Muscle of arm (tissue), 12 donors: Measurements from ENCODE around the gene SNRNP40. TPM values are rescaled to one million over a fixed set of nuclear protein-coding genes. Genes with fewer than 3 reads are reported as not detected.

ENCODE experiments used
- DNase-seq: peaks from one replicate; pipeline ENCODE4 v3.0.0-alpha.2; 2013
- polyA plus RNA-seq, 12 donors: library from polyadenylated mRNA; unstranded; fragments of 120-200 nt; gene quantifications; one replicate each; pipeline ENCODE4 v1.2.1, GENCODE V29; 2013; ENCODE audit not compliant: insufficient read length in 12 of 12

SNRNP40 gene
- polyA plus RNA-seq, 12 donors: 31.0 to 49.2 (median 42.2) TPM; not detected in 1

DNA sequence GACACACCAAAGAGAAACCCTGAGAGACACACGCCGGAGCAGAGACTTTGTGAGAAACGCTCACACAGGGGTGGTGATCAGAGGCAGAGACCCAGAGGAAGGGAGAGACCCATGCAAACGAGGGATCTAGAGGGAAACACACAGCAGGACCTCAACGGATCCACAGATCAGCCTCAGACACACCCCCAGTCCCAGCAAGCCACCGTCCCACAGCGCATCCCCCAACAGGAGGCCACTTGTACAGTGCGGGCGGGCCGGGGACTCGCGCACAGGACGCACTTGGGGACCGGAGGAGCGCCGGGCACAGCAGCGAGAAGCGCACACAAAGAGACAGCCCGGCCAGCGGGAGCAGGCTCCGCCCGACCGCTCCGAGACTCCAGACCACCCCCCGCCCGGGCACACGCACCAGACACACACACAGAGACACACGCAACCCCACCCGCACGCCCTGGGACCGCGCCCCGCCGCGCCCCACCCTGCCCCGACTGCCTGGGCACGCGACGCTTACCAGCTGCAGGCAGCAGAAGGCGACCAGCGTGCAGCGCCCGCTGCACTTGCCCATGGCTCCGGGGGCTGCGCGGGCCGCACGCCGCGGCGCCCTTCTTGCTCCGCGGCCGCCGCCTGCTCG, 57.5 kb downstream of the SNRNP40 start:
- no peak for DNase-seq

DNA sequence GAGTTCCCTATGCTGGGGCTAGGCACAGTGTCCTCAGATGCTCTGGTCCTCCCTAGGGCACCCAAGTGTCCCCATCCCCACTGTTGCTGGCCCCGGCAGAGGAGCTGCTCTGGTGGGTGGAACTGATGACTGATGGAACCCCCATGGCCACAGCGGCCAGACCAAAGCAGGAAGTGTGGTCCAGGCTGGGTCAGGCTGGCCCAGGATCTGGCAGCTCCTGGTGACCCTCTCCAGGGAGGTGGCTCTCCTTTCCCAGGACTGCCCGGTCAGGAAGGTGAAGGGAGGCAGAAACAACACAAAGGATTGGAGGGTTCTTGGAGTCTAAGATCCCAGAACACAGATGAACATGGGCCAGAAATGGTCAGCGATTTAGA, 58.0 kb downstream of the SNRNP40 start:
- no peak for DNase-seq

DNA sequence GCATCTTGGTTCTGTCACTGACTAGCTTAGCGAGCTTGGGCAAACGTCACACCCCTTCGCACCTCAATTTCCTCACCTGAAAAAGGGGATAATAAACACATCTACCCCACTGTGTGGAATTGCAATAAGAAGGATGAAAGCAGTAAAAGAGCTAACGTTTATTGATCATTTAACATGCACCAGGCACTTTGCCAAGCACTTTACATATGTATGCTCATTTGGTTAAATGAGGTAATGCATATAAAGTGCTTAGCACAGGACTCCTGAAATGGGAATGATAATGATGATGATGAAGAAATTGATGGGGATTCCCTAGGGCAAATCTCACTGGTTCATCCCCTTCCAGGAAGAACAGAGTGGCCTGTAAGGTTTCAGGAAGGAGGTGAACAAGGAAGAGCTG, 61.7 kb downstream of the SNRNP40 start:
- no peak for DNase-seq

DNA sequence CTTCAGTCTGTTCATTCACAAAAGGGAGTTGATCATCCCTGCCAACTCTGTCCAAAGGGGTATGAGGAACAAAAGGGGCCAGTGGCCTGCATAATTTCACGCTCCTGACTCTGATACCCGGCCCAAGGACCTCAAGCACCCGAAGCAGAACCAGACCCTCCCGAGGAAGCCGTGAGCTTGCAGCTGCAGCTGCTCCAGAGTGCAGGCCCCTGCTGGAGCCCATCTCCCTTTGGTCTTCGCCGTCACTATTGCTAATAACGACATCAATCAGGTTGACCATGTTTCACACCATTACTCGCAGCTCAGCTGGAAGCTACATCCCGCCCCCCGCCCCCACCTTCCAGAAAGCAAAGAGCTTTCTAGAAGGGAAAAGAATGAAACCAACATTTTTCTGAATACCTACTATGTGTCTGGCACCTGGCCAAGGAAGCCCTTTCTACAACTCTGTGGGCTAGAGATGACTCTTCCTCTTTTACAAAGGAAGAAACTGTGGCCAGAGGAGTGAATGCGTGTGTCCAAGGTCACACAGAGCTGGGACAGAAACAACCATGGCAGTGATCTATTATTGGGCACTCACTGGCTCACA, 62.4 kb downstream of the SNRNP40 start:
- no peak for DNase-seq

DNA sequence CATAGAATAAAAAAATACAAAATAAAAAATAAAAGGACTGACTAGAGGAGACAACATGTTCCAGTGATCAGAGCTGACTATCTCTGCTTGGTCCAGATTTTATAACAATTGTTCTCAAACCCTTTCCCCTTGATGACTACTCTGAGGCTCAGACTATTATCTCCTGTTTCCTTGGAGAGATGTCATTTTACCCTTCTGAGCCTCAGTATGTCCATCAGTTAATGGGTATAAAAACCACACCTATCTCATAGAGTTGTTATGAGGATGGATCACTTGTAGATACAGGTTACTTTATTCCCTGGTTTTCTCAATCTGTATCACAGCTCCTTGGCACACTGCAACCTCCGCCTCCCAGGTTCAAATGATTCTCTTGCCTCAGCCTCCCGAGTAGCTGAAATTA, 63.9 kb downstream of the SNRNP40 start:
- DNase-seq: no peak

DNA sequence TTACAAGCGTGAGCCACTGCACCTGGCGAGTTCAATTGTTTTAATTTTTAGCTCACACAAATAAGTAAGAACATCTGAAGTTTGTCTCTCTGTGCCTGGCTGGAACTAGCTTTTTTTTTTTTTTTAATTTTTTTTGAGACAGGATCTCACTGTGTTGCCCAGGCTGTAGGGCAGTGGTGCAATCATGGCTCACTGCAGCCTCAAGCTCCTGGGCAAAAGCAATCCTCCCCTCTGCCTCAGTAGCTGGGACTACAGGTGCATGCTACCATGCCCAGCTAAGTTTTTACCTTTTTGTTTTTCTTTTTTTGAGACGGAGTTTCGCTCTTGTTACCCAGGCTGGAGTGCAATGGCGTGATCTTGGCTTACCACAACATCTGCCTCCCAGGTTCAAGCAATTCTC, 64.8 kb downstream of the SNRNP40 start:
- DNase-seq: no peak

DNA sequence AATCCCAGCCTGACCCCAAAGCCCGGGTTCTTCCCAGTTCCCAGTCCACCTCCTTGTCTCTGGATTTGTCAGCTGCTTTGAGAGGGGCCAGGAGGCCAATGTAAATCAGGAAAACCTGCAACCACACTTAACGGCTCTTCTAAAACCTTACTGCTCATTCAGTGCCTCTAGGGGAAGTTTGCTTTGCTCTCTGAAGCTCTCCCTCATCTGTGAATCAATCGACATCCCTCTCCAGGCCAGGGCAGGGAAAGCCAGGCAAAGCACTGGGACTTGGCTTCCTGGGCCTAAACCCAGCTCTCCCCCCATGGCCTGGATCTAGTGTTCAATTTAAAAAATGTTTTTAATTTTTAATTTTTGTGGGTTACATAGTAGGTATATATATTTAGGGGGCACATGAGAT, 66.2 kb downstream of the SNRNP40 start:
- DNase-seq: no peak

DNA sequence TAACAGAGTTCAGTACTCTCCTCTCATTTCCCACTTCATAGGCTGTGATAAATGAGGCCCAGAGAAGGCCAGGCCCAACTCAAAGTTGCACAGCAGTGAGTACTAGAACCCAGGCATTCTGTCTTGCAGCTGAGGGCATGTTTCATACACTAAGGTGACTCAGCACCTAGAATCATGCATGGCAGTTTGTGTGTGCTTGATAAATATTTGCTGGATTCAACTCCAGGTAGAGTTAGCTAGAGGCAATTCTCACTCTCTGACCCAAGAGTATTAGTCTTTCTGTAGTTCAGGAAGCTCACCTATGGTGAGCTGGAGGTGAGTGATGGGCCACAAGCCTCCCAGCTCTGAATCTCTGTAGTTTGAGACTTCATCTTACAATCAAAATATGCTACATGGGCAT, 67.6 kb downstream of the SNRNP40 start:
- no peak for DNase-seq

DNA sequence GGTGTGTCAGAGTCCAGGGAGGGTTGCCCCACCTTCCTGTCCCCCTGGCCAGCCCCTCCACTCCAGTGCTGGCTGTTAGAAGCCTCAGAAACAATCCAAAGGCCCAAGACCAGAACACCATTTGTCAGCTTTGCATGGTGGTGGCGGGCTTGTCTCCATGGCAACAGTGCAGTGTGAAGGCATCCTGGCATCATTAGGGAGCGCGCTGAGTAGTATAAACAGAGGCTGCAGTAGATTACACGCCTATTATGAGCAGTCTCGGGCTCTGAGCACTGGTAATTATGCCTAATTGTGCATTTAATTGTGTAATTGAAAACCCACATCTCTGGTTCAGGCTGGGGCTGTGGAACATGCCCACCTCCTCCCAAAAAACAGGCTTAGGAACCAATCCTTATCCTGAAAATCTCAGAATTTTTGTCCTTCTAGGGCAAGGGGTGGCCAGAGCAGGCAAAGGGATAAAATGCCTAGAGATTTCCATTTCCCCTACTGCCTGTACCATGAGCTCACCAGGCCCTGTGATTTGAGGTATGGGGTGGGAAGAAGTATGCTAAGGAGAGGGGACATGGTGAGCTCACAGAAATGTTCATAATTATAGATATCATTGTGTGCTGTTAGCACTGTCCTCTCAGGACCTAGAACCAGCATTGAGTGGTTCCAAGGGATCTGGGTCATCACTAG, 68.6 kb downstream of the SNRNP40 start:
- no peak for DNase-seq

DNA sequence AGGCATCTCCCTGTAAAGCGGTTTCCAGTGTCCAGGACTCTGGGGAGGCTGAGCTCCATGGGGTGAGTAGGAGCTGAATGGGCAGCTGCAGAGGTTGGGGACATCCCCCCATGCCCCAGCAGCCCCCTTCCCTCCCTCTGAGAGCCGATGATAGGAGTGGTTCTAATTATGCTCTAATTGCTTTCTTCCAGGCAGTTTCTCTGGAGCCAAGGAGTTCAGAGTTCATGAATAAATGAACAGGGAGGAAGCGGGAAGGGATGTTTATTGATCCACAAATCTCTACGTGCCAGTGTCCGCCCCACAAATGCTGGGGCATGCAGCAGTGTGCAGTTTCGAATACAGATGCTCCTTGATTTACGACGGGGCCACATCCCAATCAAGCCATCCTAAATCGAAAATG, 72.5 kb downstream of the SNRNP40 start:
- no peak for DNase-seq

DNA sequence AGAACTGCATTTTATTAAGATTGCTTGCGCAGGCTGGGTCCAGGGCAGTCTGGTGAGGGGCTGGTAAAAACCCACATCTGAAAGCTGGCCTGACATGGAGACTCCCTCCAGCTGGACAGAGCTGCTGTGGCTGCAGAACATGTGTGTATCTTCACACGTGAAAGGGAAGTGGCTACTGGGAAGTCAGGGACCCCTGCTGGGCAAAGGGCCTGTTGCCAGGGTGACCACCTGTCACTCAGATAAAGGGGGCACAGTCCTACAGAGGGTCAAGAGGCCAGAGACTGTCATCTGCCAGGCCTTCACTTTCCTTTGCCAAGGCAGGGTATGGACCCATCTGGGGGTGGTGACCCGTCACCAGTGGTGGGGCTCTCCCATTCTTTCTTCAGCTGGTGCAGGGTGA, 74.4 kb downstream of the SNRNP40 start:
- DNase-seq: no peak

DNA sequence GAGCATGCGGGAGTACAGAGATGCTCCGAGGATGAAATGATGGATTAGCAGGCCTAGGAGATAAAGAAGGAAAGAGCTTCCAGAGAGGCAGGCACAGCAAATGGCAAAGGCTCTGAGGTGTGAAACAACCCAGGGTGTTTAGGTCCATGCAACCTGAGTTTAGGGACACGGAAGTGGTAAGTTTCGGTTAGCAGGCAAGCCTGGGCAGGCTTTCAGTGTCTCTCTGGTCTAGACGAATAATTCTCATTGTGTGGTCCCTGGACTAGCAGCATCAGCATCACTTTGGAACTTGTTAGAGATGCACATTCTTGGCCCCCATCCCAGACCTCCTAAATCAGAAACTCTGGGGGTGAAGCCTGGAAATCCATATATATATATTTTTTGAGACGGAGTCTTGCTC, 75.5 kb downstream of the SNRNP40 start:
- no peak for DNase-seq

DNA sequence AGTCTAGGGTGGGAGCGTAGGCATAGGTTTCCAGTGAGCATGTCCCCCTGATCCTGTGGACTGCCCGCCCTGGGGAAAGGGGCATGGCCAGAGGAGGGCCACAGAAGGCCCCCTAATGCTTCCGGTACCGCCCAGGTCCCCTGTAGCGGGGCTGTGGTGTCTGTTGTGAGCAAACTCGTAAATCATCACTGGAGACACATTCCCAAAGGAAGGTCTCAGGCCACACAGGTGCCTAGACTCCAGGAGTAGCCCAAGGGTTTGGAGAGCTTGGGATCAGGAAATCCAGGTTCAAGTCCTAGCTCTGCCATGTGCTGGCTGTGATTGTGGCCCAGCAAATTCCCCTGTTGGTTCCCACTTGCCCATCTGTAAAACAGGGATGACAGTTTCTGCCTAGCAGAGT, 77.1 kb downstream of the SNRNP40 start:
- DNase-seq: no peak

DNA sequence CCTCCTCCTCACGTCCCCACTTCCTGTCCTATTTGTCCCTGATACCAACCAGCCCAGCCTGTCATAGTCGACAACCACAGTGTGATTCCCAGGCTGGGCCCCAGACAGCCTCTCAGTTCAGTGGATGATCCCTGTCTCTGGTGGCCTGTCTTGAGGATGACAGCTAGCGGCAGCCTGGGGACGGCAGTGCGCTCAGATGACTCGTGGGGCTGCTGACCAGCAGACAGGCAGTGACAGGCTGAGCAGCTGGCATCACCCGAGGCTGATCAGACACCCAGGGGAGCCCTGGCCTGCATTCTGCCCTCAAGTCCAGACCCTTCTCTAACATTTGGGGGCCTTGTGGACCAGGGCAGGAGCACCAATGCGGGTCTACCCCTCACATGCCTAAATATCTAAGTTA, 77.9 kb downstream of the SNRNP40 start:
- no peak for DNase-seq

DNA sequence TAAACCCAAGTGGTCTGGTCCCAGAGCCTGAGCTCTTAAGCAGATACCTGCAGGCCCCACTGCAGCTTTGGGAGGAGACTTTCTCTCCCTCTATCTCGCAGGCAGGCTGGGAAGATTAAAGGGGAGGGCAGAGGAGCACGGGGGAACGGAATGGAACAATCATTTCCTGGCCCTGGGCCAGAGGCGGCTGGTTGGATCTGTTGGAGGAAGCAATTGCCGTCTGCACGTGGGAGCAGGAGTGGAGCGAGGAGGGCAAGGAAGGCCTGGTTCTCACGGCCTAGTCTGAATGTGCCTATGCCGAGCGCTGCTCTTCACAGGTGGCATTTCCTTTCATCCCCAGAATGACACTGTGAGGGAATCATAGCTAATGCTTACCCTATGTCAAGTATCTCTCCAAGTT, 80.6 kb downstream of the SNRNP40 start:
- DNase-seq: peak; percentile 55

DNA sequence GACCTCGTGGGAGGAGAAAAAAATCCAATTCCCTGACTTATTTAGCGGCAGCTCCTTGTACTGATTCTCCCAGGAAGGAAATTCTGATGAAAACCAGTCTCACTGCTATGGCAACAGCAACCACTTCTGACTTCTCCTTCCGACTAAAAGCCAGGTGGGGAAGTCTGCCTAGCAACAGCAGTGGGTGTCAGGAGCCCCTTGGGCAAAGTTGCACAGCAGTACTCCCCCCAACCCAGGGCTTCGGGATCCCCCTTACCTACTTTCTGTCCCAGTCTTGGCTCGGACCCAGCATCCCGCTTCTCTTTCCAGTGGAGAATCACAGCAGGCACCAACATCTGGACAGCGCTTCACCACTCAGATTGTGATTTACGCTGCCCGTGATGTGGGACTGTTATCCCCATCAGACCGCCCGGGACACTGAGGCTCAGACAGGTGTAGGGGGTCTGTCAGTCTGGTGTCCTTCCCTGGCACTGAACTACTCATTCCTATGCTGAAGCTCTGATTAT, 81.5 kb downstream of the SNRNP40 start:
- no peak for DNase-seq

DNA sequence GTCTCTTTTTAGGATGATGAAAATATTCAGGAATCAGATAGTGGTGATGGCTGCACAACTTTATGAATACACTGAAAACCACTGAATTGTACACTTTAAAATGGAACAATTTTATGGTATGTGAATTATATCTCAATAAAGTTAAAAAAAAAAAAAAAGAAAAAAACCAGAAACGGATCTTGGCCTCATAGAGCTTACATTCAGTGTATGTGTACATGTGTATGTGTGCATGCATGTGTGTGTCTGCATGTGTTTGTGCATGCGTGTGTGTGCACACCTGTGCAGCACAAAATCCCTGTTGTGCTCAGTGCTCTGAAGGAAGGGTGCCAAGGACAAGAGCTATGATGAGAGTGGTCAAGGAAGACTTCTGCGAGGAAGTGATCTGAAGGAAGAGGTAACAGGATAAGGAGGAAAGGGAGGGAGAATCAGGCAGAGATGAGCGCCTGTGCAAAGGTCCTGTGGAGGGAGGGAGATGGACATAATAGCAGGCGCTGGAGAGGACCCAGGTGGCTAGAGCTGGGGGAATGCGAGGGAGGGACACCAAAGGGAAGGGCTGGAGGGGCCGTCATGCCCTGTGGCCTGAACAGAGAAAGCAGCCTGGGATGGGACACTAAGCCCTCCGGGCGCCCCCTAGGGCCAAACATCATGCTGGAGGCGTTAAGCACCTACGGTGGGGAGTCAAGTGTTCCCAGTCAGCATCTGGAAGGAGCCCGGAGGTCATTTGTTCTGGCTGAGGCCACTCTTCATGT, 82.1 kb downstream of the SNRNP40 start:
- no peak for DNase-seq

Other genes starting within 250 kb of the SNRNP40 start
- 10 to 100 TPM in 11 of 12 donors, not detected in 1; 54.4 to 83.6 (median 64.3) TPM for gene PUM1, start 231.1 kb downstream of the SNRNP40 start, polyA plus RNA-seq
- 1 to 10 TPM in 9 of 12 donors, under 1 TPM in 2, not detected in 1; 0.90 to 9.1 (median 1.9) TPM for gene NKAIN1, start 56.9 kb downstream of the SNRNP40 start, polyA plus RNA-seq
- 10 to 100 TPM in 11 of 12 donors, not detected in 1; 21.0 to 49.2 (median 28.9) TPM for gene ZCCHC17, start 244 bp upstream of the SNRNP40 start, polyA plus RNA-seq
- 100 to 1,000 TPM in 10 of 12 donors, 10 to 100 TPM in 1, not detected in 1; 96.3 to 205 (median 159) TPM for gene FABP3, start 76.3 kb upstream of the SNRNP40 start, polyA plus RNA-seq
- gene SERINC2, start 116.4 kb upstream of the SNRNP40 start, polyA plus RNA-seq: 10 to 100 TPM in 11 of 12 donors, not detected in 1; 23.6 to 44.2 (median 32.3) TPM